Peyer's patch (tissue), 4 donors: ENCODE results near the gene RGL1. TPM values are rescaled to one million over a fixed set of nuclear protein-coding genes. Genes with fewer than 3 reads are reported as not detected.

Experiments
- DNase-seq, 3 donors: peaks; one replicate each; pipeline ENCODE4 v3.0.0-alpha.2; 2017 to 2019
- H3K27ac ChIP-seq, 4 donors: fragments of 200-600 bp; sonication (generic); one replicate each; pipeline ENCODE4 v1.5.1; 2016 to 2019
- H3K27me3 ChIP-seq, 2 donors: fragments of 200-600 bp; sonication (generic); one replicate each; pipeline ENCODE4 v1.5.1; 2019
- H3K36me3 ChIP-seq, 3 donors: fragments of 200-600 bp; sonication (generic); one replicate each; pipeline ENCODE4 v1.5.1; 2016 to 2019
- H3K4me1 ChIP-seq, 4 donors: fragments of 200-600 bp; sonication (generic); one replicate each; pipeline ENCODE4 v1.5.1; 2016 to 2019
- H3K4me3 ChIP-seq, 4 donors: fragments of 200-600 bp; sonication (generic); 1 replicate in 3 of 4; 2 replicates in 1 of 4; pipeline ENCODE4 v1.5.1; 2016 to 2019; ENCODE audit warnings: mild to moderate bottlenecking in 1 of 4
- H3K9me3 ChIP-seq, 4 donors: fragments of 200-600 bp; sonication (generic); one replicate each; pipeline ENCODE4 v1.5.1; 2016 to 2019; ENCODE audit warnings: mild to moderate bottlenecking in 1 of 4
- POLR2A ChIP-seq, 2 donors: fragments of 450-650 bp; IDR thresholded peaks; one replicate each; pipeline ENCODE4 v1.5.1; 2017; ENCODE audit warnings: antibody characterized with exemption in 2 of 2, mild to moderate bottlenecking in 2 of 2, moderate library complexity in 2 of 2
- total RNA-seq, 4 donors: library from RNA; depleted of rRNA; stranded (reverse); fragments of >200 nt; gene quantifications; one replicate each; pipeline ENCODE4 v1.1.0, GENCODE V29; 2016
- TF ChIP-seq, protein P1 (sequence below), 6 experiments: fragments of 450-650 bp in 4 of 6; fragments of 200-600 bp in 2 of 6; sonication (generic) in 1 of 6; IDR thresholded peaks; one replicate each; pipeline ENCODE4 v1.5.1; 2017 to 2019; ENCODE audit warnings: antibody characterized with exemption in 6 of 6, mild to moderate bottlenecking in 3 of 6, moderate library complexity in 1 of 6

RGL1 gene
- total RNA-seq, 4 donors from 2014 or later = 8.9 to 32.2 (median 13.2) TPM

DNA sequence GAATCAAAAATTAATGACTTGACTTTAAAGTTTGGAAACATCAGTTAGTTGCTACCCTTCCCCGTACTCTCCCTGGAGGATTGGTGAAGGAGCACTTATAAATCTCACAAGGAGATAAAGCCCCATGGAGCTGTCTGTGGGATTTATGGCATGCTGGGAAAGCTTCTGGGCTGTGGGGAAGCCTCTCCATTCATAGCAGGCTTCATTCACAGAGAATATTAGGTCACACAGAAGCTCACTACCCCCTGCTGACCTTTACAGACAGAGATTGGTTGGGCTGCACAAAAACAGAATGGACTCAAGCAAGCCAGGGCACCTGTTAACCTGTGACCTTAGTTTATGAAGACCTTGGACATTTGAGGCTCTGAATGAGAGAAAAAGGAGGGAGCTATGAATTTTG, 32.1 kb downstream of the RGL1 start:
- DNase-seq = no peak
- Histone ChIP-seq H3K27me3 (no peaks in the 10 kb centered on the region), H3K27ac (no peak overlapping the region), H3K9me3 (no peaks in the 10 kb centered on the region), H3K4me3 (no peak overlapping the region), H3K4me1 (no peaks in the 10 kb centered on the region), H3K36me3 (no peaks in the 10 kb centered on the region)
- no peak for TF ChIP-seq POLR2A (IDR thresholded peaks at IDR 0.05)
- TF ChIP-seq, protein P1, sequence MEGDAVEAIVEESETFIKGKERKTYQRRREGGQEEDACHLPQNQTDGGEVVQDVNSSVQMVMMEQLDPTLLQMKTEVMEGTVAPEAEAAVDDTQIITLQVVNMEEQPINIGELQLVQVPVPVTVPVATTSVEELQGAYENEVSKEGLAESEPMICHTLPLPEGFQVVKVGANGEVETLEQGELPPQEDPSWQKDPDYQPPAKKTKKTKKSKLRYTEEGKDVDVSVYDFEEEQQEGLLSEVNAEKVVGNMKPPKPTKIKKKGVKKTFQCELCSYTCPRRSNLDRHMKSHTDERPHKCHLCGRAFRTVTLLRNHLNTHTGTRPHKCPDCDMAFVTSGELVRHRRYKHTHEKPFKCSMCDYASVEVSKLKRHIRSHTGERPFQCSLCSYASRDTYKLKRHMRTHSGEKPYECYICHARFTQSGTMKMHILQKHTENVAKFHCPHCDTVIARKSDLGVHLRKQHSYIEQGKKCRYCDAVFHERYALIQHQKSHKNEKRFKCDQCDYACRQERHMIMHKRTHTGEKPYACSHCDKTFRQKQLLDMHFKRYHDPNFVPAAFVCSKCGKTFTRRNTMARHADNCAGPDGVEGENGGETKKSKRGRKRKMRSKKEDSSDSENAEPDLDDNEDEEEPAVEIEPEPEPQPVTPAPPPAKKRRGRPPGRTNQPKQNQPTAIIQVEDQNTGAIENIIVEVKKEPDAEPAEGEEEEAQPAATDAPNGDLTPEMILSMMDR (IDR thresholded peaks at IDR 0.05) = no peak

DNA sequence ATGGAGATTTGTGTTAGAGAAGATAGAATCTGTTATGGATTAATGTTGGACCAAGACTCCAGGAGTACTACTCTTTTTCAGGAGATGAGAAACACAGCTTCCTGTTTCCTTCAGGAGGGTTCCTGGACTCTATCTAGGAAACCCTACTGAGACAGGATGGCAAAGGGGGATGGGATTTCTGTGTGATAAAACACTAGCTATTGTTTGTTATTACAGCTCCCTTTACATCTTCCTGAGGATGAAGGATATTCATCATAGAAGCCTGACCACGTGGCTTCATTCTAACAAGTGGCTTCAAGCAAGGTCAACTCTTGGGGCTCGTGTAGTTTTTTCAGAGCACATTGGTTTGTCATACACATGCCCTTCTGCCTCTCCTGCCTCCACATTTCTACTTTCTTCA, 33.3 kb downstream of the RGL1 start:
- DNase-seq = no peak
- H3K4me1 ChIP-seq = no peaks in the 10 kb centered on the region
- no peaks in the 10 kb centered on the region for H3K36me3 ChIP-seq
- H3K27ac ChIP-seq = no peak overlapping the region
- H3K27me3 ChIP-seq = no peaks in the 10 kb centered on the region
- TF ChIP-seq POLR2A (IDR thresholded peaks at IDR 0.05) = no peak
- TF ChIP-seq, protein P1 (IDR thresholded peaks at IDR 0.05) = no peak
- H3K4me3 ChIP-seq = no peak overlapping the region
- H3K9me3 ChIP-seq = no peaks in the 10 kb centered on the region

GRCh38 chr1:183840140-183840539, 35.2 kb downstream of the RGL1 start:
- H3K9me3 ChIP-seq = no peaks in the 10 kb centered on the region
- H3K27ac ChIP-seq = no peak overlapping the region
- no peak overlapping the region for H3K4me3 ChIP-seq
- no peak for TF ChIP-seq POLR2A (IDR thresholded peaks at IDR 0.05)
- TF ChIP-seq, protein P1 (IDR thresholded peaks at IDR 0.05) = no peak
- H3K27me3 ChIP-seq = no peaks in the 10 kb centered on the region
- no peak for DNase-seq
- H3K36me3 ChIP-seq = no peaks in the 10 kb centered on the region
- no peaks in the 10 kb centered on the region for H3K4me1 ChIP-seq

DNA sequence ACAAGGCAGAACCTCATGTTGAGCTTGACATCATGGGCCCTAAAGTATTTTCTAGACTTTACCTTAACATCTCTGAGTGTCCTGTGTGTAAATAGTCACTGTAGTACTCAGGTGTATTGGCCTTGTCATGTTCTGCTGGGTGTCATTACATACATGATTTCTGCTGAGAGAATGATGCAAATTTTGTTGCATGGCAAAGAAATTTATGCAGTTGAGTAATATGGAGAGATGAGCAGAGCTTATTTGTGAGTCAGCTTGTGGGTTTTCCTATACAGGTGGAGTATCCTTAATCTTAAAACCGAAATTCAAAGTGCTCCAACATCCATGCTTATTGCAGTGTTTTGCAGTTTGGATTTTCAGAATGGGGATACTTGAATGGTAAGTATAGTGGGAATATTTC, 36.6 kb downstream of the RGL1 start:
- no peak overlapping the region for H3K4me3 ChIP-seq
- TF ChIP-seq POLR2A (IDR thresholded peaks at IDR 0.05) = no peak
- TF ChIP-seq, protein P1 (IDR thresholded peaks at IDR 0.05) = no peak
- no peaks in the 10 kb centered on the region for H3K36me3 ChIP-seq
- H3K27ac ChIP-seq = peak overlapping the region in 2 of 4 donors; percentile 47 to 55
- no peaks in the 10 kb centered on the region for H3K4me1 ChIP-seq
- H3K27me3 ChIP-seq = no peaks in the 10 kb centered on the region
- H3K9me3 ChIP-seq = no peaks in the 10 kb centered on the region
- DNase-seq = no peak

DNA sequence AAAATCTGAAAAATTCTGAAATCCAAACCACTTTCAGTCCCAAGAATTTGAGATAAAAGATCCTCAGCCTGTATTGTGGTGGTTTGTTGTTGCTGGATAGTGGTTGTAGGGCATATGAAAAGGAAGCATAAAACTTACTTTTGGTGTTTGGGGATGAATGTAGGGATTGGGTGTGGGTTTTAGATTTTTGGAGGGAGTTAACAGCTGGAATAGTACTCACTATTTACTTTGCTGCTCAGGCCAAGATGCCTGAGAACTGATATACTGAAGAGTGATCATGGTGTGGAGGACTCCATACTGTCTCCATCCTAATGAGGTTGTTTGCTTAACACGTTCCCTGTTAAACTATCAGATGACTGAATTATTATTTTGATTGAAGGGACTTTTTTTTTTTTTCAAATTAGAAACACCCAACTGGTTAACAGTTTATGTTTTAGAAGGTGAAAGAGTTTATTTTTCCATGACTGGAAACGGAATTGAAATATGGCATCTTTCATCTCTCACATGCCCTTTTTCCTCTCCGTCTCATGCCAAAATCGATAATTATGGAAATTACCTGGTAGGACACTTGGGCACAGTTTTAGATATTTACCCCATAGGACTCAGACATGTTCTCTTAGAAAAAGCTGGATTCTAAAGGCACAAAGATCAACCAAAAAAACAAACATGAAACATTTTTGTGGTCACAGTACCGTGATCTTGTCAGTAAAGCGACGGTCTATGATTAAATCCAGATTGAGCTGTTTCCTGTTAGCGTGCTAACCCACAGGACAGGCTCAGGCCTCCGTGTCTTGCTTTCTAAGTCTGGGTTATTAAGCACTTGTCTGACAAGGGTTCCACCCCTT, 37.3 kb downstream of the RGL1 start:
- DNase-seq = peak in 1 of 3 donors; percentile 56
- TF ChIP-seq, protein P1 (IDR thresholded peaks at IDR 0.05) = no peak
- TF ChIP-seq POLR2A (IDR thresholded peaks at IDR 0.05) = no peak
- no peaks in the 10 kb centered on the region for H3K4me1 ChIP-seq
- no peaks in the 10 kb centered on the region for H3K9me3 ChIP-seq
- H3K36me3 ChIP-seq = no peaks in the 10 kb centered on the region
- H3K27me3 ChIP-seq = no peaks in the 10 kb centered on the region
- H3K27ac ChIP-seq = peak overlapping the region; percentile 6 to 55 (median 40)
- H3K4me3 ChIP-seq = no peak overlapping the region
